ENCODE measurements around the gene NUDT8. TPM values are rescaled to one million over a fixed set of nuclear protein-coding genes. Genes with fewer than 3 reads are reported as not detected.

NUDT8 gene
- polyA plus RNA-seq, 1 donor (not counting 4 experiments of a cell fraction or from before 2014, with no cell fraction given), result 1.1 TPM

GRCh38 chr11:67632982-67633755, 3.4 kb upstream of the NUDT8 start:
- Histone ChIP-seq H3K9ac (ENCODE audit: control insufficient read depth, extremely low read depth, insufficient read depth, low read length) (no peak overlapping the region), H3K4me1 (ENCODE audit: control insufficient read depth, extremely low read depth, insufficient read depth, low read length) (peaks cover 10% of the 10 kb centered on the region)
- dilution Hi-C loops (cut with MboI; ENCODE audit: extremely low pct_ligation_motif_present, low sequenced_read_pairs), result no loop called here

GRCh38 chr11:67632175-67632981, 2.6 kb upstream of the NUDT8 start:
- TF ChIP-seq, protein P1, sequence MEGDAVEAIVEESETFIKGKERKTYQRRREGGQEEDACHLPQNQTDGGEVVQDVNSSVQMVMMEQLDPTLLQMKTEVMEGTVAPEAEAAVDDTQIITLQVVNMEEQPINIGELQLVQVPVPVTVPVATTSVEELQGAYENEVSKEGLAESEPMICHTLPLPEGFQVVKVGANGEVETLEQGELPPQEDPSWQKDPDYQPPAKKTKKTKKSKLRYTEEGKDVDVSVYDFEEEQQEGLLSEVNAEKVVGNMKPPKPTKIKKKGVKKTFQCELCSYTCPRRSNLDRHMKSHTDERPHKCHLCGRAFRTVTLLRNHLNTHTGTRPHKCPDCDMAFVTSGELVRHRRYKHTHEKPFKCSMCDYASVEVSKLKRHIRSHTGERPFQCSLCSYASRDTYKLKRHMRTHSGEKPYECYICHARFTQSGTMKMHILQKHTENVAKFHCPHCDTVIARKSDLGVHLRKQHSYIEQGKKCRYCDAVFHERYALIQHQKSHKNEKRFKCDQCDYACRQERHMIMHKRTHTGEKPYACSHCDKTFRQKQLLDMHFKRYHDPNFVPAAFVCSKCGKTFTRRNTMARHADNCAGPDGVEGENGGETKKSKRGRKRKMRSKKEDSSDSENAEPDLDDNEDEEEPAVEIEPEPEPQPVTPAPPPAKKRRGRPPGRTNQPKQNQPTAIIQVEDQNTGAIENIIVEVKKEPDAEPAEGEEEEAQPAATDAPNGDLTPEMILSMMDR (optimal IDR thresholded peaks at IDR 0.05 in 1 of 3, IDR thresholded peaks at IDR 0.05 in 1 of 3, conservative IDR thresholded peaks at IDR 0.05 in 1 of 3; ENCODE audit: extremely low read depth in 1 of 3, insufficient read depth in 2 of 3, low read length in 3 of 3), result no peak
- TF ChIP-seq EZH2 (IDR thresholded peaks at IDR 0.05; ENCODE audit: low read length), result no peak
- dilution Hi-C loops (cut with MboI; ENCODE audit: extremely low pct_ligation_motif_present, low sequenced_read_pairs), result no loop called here
- H2AFZ ChIP-seq (ENCODE audit: control insufficient read depth, low read length), result no peak overlapping the region
- no peak overlapping the region for H3K4me2 ChIP-seq (ENCODE audit: control insufficient read depth, extremely low read depth, insufficient read depth, low read depth, low read length)
- FAIRE-seq (no peak), DNase-seq (ENCODE audit: low read depth, low spot score) (no peak)
- no peaks in the 10 kb centered on the region for H3K9me1 ChIP-seq (ENCODE audit: control insufficient read depth, extremely low read depth, insufficient read depth, low read length)
- no peaks in the 10 kb centered on the region for H3K27me3 ChIP-seq (ENCODE audit: control insufficient read depth, extremely low read depth, insufficient read depth, low read length)
- H3K9ac ChIP-seq (ENCODE audit: control insufficient read depth, extremely low read depth, insufficient read depth, low read length), result no peak overlapping the region
- no peaks in the 10 kb centered on the region for H3K79me2 ChIP-seq (ENCODE audit: control insufficient read depth, insufficient read depth, low read length)
- H3K27ac ChIP-seq (ENCODE audit: control insufficient read depth, insufficient read depth, low read length), result no peak overlapping the region
- H3K4me3 ChIP-seq (ENCODE audit: control insufficient read depth in 2 of 3, extremely low read depth in 1 of 3, insufficient read depth in 2 of 3, low read depth in 1 of 3, low read length in 3 of 3), result no peak overlapping the region
- H4K20me1 ChIP-seq (ENCODE audit: control insufficient read depth, extremely low read depth, insufficient read depth, low read length), result no peaks in the 10 kb centered on the region
- H3K4me1 ChIP-seq (ENCODE audit: control insufficient read depth, extremely low read depth, insufficient read depth, low read length), result peaks cover 10% of the 10 kb centered on the region
- H3K36me3 ChIP-seq (ENCODE audit: control insufficient read depth in 2 of 2, extremely low read depth in 1 of 2, insufficient read depth in 2 of 2, low read length in 2 of 2), result no peaks in the 10 kb centered on the region
- H3K9me3 ChIP-seq (ENCODE audit: control insufficient read depth, low read depth, low read length), result no peaks in the 10 kb centered on the region

More at GRCh38 chr11:67632982-67633755, 3.4 kb upstream of the NUDT8 start:
- H2AFZ ChIP-seq (ENCODE audit: control insufficient read depth, low read length), result no peak overlapping the region
- H3K36me3 ChIP-seq (ENCODE audit: control insufficient read depth in 2 of 2, extremely low read depth in 1 of 2, insufficient read depth in 2 of 2, low read length in 2 of 2), result no peaks in the 10 kb centered on the region
- H3K9me1 ChIP-seq (ENCODE audit: control insufficient read depth, extremely low read depth, insufficient read depth, low read length), result no peaks in the 10 kb centered on the region
- no peak overlapping the region for H3K4me2 ChIP-seq (ENCODE audit: control insufficient read depth, extremely low read depth, insufficient read depth, low read depth, low read length)
- no peak overlapping the region for H3K27ac ChIP-seq (ENCODE audit: control insufficient read depth, insufficient read depth, low read length)
- H3K27me3 ChIP-seq (ENCODE audit: control insufficient read depth, extremely low read depth, insufficient read depth, low read length), result no peaks in the 10 kb centered on the region
- TF ChIP-seq, protein P1 (optimal IDR thresholded peaks at IDR 0.05 in 1 of 3, IDR thresholded peaks at IDR 0.05 in 1 of 3, conservative IDR thresholded peaks at IDR 0.05 in 1 of 3; ENCODE audit: extremely low read depth in 1 of 3, insufficient read depth in 2 of 3, low read length in 3 of 3), result no peak
- TF ChIP-seq EZH2 (IDR thresholded peaks at IDR 0.05; ENCODE audit: low read length), result no peak
- H4K20me1 ChIP-seq (ENCODE audit: control insufficient read depth, extremely low read depth, insufficient read depth, low read length), result no peaks in the 10 kb centered on the region
- FAIRE-seq, result no peak
- no peak overlapping the region for H3K4me3 ChIP-seq (ENCODE audit: control insufficient read depth in 2 of 3, extremely low read depth in 1 of 3, insufficient read depth in 2 of 3, low read depth in 1 of 3, low read length in 3 of 3)
- H3K79me2 ChIP-seq (ENCODE audit: control insufficient read depth, insufficient read depth, low read length), result no peaks in the 10 kb centered on the region
- no peaks in the 10 kb centered on the region for H3K9me3 ChIP-seq (ENCODE audit: control insufficient read depth, low read depth, low read length)
- no peak for DNase-seq (ENCODE audit: low read depth, low spot score)
